Measurements from ENCODE around the gene SRRM1. TPM values are rescaled to one million over a fixed set of nuclear protein-coding genes. Genes with fewer than 3 reads are reported as not detected.

SRRM1 gene, protein sequence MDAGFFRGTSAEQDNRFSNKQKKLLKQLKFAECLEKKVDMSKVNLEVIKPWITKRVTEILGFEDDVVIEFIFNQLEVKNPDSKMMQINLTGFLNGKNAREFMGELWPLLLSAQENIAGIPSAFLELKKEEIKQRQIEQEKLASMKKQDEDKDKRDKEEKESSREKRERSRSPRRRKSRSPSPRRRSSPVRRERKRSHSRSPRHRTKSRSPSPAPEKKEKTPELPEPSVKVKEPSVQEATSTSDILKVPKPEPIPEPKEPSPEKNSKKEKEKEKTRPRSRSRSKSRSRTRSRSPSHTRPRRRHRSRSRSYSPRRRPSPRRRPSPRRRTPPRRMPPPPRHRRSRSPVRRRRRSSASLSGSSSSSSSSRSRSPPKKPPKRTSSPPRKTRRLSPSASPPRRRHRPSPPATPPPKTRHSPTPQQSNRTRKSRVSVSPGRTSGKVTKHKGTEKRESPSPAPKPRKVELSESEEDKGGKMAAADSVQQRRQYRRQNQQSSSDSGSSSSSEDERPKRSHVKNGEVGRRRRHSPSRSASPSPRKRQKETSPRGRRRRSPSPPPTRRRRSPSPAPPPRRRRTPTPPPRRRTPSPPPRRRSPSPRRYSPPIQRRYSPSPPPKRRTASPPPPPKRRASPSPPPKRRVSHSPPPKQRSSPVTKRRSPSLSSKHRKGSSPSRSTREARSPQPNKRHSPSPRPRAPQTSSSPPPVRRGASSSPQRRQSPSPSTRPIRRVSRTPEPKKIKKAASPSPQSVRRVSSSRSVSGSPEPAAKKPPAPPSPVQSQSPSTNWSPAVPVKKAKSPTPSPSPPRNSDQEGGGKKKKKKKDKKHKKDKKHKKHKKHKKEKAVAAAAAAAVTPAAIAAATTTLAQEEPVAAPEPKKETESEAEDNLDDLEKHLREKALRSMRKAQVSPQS
- total RNA-seq = 100 to 1,000 TPM; 233 to 234 TPM

DNA sequence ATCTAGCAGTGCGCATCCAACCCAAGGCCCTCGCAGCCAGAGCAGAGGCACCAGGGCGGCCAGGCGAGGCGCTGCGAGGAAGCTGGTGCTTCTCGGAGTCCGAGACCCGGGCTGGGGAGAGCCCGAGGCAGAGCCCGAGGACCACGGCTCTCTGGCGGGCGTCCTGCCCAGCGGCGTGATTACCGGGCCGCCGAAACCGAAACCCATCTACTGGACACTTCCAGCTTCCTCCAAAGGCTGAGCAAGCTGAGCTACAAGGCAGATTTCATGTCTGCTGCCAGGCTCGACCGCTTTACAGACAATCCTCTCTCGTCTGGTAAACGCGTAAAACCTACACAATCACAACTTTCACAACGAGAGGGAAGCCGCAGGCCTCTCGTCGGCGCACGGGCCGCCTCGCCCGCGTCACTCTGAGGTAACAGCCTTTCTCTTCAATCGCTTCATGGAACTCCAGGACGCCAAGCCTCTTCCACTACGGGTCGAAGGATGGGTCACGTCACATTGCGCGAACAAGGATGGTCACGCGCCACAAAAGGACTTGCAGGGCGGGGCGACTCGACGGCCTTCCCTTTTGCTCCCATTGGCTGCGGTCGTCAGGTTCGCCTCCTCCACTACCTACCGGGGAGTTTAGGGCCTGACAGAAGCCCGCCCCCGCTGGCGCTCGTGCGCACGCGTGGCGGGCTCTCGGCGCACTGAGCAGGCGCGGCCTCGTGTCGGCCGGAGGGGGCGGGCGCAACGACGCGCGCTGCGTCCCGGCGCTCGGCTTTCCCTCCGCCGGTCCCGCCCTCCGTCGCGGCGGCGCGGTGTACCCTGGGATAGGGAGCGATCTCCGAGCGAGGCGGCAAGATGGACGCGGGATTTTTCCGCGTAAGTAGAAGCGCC is at the start of gene SRRM1:
TSS of gene SRRM1 (plus strand) at position 822 of the 882 bp plus-strand sequence. CDS start at position 847, 25 bp downstream.
- ChIA-PET CTCF (interaction anchor here (0.8 kb wide), 1 partner anchor 226 kb away, joined by 3 read pairs; no protein-coding TSS in a partner anchor), POLR2A (interaction anchor here (0.5 to 1.7 kb wide), 8 partner anchors 10 to 930 kb away, joined by 3 to 9 read pairs (median 4); partner anchors contain the start of genes NIPAL3, RCAN3, RSRP1 and SYF2)

DNA sequence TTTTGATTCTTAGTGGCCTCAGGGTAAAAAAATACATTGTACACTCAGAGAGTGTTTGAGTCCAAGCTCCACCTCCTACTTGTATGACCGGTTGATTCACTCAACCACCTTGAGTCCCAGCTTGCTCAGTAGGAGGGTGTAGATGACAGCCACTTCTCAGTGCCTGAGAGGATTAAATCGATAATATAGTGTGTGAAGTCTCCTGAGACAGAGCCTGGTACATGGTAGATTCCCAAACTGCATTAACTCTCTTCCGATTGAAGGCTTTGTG is 48.8 kb upstream of the SRRM1 start:
- POLR2A ChIA-PET = no interaction called here
- CTCF ChIA-PET = no interaction called here

DNA sequence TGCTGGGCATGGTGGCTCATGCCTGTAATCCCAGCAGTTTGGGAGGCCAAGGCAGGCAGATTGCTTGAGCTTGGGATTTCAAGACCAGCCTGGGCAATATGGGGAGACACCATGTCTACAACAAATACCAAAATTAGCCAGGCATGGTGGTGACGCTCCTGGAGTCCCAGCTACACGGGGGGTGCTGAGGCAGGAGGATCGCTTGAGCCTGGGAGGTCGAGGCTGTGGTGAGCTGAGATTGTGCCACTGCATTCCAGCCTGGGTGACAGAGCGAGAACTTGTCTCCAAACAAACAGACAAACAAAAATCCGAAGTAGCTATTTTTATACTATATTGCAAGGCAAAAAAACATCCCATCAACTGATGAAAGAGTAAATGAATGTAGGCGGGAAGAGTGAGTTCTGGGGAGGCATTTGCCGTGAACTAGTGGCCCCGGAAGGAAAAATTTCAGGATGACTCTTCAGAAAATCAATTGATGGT is 46.7 kb upstream of the SRRM1 start:
- ChIA-PET CTCF (interaction anchor here (0.7 to 1.5 kb wide), 2 partner anchors 9 to 183 kb away, joined by 3 to 7 read pairs; no protein-coding TSS in a partner anchor), POLR2A (no interaction called here)

DNA sequence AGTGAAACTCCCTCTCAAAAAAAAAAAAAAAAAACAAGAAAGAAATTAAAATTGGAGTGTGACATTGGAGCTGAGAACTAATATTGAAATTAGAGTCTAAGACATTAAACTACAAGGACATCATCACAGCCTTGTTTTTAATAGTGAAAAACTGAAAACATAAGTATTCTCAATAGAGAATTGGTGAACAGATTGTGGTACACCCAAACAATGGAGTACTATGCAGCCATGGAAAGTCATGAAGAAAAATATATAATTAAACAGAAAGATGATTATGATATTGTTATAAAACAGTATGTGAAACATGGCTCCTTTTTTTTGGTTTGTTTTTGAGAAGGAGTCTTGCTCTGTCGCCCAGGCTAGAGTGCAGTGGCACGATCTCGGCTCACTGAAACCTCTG is 43.8 kb upstream of the SRRM1 start:
- CTCF ChIA-PET = no interaction called here
- POLR2A ChIA-PET = no interaction called here

DNA sequence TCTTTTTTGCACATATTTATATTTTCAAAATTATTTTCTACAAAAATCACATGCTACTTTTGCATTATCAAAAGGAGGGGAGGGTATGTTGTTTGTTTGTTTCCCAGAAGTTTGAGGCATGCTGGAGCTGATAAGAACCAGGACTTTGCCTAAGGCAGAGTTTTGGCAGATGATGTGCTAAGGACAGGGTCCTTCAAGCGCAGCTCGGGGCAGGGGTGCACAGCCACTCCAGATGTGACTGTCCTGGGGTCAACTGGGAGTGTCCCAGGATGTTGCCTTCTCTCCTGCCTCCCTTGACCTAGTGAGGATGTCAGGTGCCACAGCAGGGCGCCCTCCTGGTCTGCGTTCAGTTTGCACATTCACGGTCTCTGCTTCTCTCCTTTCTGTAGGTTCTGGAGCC is 42.6 kb upstream of the SRRM1 start:
- CTCF ChIA-PET = no interaction called here
- POLR2A ChIA-PET = no interaction called here

DNA sequence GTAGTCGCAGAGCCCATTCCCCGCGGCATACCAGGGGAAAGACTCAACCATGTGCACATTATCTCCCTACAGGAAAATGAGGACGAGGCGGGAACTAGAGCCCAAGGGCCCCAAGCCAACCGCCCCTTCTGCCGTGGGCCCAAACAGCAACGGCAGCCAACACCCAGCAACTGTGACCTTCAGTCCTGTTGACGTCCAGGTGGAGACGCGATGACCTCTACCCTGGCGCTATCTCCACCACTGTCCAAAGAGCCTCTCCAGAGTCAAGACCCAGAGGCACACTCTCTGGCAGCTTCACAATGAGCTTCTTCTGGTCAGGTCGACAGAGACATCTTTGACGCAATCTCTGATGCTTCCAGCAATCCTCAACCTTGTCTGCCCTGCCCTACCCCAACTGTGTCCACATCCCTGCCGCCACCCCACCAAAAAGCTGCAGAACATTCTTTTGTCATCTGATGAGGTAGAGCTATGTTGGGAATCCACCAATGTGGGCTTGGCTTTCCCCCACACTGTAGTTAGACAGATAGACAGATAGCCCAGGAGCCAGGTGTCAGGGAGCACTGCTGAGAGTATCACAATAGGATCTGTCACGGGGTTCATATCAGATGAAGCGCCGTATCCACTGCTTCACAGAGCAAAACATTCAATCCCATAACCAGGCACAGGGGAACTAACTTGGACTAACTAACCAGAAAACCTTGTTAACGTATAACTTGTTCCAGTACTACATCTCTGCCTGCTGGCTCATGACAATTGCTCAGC is 37.4 kb upstream of the SRRM1 start:
- CTCF ChIA-PET = interaction anchor here (1.6 kb wide), 1 partner anchor 19 kb away, joined by 8 read pairs; no protein-coding TSS in a partner anchor
- POLR2A ChIA-PET = no interaction called here

DNA sequence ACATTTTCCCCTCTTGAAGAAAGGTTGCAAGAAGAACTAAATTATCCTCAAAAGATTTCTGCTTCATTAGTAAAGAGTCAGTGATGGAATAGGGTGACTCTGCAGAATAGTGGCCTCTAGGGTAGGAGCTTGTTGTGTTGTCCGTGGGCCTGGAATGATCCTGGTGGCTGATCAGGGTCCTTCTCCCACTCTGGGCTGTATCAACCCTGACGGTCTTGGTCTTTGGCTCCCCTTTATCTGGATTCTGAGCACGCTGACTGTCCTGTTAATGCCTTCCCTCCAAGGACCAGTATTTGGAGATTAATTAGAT is 36.9 kb upstream of the SRRM1 start:
- CTCF ChIA-PET = interaction anchor here (0.5 to 1.6 kb wide), 3 partner anchors 19 to 28 kb away, joined by 3 to 8 read pairs (median 6); no protein-coding TSS in a partner anchor

DNA sequence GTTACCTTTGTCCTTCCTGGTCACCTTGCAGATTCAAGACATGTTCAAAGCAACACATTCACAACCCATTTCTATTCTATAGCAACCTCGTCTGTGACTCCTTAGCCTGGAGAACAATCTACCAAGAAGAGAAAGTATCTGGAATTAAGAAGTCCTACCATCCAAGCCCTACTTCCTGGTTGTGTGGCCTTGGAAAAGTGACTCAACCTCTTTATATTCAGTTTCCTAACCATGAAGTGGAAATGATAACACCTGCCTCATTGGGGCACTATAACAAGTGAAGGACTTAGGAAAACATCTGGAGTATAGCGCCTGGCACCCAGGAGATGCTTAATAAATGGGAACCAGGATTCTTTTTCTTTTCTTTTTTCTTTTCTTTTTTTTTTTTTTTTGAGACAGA is 36.5 kb upstream of the SRRM1 start:
- POLR2A ChIA-PET = no interaction called here

More for the DNA sequence above, 36.9 kb upstream of the SRRM1 start:
- POLR2A ChIA-PET = no interaction called here

DNA sequence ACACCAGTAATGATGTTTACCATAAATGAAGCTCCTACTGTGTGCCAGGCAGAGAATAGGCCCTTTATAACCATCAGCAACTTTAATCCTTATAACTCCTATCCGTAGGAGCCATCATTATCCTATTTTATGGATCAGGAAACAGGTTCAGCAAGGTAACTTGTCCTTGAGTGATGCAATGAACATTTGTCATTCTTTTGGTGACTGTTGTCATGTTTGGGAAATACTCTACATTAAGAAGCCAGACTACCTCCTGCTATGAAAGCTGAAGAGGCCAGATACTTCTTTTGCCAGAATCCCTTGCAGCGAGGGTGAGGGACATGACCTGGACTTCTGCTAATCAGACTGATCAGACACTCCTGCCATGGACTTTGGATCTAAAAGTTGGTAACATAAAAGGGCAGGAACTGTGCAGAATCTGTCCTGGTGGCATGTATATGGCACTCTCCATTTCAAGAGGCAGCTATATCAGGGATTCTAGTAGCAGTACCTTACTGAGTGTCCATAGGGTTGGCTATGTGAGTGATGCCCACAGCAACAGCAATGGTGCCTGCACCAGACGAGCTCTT is 33.1 kb upstream of the SRRM1 start:
- ChIA-PET POLR2A (no interaction called here), CTCF (no interaction called here)

More for the DNA sequence above, 36.5 kb upstream of the SRRM1 start:
- CTCF ChIA-PET = interaction anchor here (0.5 to 1.6 kb wide), 3 partner anchors 19 to 28 kb away, joined by 3 to 8 read pairs (median 6); no protein-coding TSS in a partner anchor

DNA sequence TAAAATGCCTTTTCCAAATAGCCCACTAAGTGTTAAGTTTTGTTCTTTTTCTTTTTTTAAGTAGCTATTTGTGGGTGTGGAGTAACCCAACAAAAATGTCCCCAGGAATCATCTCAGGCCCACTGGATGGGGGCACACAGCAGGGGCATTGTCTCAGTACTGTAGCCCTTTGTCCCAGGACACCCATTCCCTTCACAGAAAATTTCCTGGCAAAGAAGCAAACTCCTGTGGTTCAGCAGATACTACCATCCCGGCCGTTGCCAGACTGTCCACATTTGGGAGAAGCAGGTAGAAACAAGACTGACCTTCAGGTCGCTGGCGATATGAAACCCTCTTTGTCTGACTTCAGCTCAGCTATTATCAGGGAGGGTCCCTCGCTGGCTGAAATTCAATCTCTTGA is 23.7 kb upstream of the SRRM1 start:
- POLR2A ChIA-PET = no interaction called here
- CTCF ChIA-PET = no interaction called here

DNA sequence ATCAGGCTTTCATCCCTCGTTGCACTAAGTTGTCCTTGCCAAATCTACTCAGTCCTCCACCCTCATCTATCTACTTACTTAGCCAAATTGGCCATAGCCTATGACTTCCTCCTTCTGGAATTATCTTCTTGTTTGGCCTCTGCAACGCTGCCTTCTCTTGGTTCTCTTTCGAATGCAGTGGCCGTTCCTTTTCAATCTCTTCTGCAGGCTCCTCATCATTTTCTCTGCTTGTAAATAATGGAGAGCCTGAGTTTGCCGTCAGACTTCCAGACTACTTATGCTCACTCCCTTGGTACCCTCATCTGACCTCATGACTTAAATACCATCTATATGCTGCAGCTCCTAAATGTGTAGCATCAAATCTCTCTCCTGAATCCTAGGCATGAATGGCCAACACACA is 22.4 kb upstream of the SRRM1 start:
- ChIA-PET CTCF (no interaction called here), POLR2A (no interaction called here)

DNA sequence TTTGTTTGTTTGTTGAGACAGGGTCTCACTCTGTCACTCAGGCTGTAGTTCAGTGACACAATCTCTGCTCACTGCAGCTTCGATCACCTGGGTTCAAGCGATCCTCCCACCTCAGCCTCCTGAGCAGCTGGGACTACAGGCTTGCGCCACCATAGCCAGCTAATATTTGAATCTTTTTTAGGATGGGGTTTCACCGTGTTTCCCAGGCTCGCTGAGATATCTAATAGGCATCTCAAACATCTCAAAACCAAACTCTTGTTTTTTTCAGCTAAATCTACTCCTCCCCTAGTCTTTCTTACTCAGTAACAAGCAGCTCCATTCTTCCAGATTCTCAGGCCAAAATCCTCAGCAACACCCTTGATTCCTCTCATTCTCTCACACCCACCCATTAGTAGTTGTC is 22.0 kb upstream of the SRRM1 start:
- CTCF ChIA-PET = no interaction called here
- POLR2A ChIA-PET = no interaction called here

DNA sequence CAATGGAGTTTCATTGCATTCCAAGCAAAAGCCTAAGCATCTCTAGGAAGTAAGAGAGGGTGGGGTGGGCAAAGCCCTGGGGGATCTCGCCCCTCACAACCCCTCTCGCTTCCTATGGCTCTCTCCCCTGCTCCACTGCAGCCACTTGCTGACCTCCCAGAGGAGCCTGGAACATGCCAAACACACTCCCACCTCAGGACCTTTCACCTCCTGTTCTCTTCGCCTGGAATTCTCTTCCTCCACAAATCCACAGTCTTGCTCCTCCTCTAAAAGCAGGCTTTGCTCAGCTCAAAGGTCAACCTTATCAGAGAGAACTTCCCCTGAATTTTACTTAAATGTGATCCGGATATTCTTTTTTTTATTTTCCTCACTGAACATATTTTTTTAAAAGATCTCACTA is 20.9 kb upstream of the SRRM1 start:
- ChIA-PET POLR2A (no interaction called here), CTCF (no interaction called here)

DNA sequence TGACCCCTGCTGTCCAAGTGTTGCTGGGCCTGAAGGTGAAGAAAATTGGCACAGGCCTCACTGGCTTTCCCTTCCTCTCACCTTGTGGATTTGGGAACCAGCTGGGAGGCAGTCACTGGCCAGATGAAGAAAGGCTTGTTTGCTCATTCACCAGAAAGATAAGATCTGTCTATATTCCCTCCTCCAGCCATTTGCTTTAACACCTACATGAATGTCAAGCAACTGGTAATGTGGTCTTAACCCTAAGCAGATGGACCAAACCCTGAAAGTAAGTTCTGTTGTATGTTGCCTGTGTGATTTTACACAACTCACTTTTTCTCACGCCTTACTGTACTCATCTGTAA is 10.3 kb upstream of the SRRM1 start:
- ChIA-PET POLR2A (no interaction called here), CTCF (interaction anchor here (0.6 kb wide), 1 partner anchor 15 kb away, joined by 3 read pairs; no protein-coding TSS in a partner anchor)

DNA sequence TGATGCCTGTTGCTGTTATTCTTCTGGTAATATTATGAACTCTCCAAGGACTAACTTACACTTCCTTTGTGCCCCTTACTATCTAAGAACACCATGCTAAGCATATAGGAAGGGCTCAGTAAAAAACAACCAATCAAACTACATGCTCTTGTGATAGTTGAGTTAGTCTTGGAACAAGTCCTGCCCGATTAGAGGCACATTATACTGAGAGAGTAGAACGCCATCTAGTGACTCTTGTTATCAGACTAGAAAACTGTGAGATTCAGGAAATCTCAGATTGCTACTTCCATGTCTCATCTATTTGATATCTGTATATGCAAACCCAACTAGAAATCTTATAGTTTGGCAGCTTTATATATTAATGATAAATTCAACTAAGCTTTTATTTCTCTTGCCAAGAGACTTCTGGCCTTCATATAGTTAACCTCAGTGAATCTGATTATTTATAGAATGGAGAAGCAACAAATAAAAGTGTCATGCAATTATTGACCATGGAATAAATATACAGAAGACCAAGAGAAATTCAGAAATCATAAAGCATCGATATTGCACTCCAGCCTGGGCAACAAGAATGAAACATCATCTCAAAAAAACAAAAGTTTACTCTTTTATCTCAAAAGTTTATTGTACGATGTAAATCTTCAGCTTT is 7.8 kb upstream of the SRRM1 start:
- ChIA-PET POLR2A (interaction anchor here (0.7 kb wide), 1 partner anchor 154 kb away, joined by 5 read pairs; no protein-coding TSS in a partner anchor), CTCF (interaction anchor here (0.7 kb wide), 2 partner anchors 29 to 197 kb away, joined by 3 to 6 read pairs; no protein-coding TSS in a partner anchor)

DNA sequence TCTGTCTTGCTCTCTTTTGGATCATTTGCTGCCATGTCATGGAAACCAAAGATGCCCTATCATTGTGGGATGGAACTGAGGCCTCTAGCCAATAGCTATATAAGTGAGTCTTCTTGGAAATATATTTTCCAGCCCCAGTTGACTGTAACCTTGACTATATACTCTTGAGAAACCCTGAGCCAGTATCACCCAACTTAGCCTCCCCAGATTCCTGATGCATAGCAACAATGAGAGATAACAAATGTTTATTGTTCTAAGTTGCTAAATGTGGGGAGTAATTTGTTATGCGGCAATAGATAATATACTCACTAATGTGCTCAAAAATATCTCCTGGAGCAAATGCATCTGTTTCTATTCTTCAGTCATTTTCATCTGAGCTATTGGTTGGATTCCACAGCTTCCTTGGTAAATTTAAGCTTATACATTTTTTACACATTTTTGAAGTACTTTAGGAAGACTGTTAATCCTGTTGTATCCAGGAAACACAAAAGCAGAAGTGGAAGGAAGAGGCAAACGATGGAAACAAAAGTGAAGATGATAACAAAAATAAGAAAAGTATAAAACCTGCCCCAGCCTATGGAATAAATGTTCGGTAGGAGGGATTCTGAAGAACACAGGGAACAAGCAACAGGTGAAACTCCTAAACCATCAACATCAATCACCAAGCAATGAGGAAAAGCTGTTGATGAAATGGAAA is 6.3 kb upstream of the SRRM1 start:
- ChIA-PET CTCF (interaction anchor here (0.9 to 2.3 kb wide), 4 partner anchors 14 to 245 kb away, joined by 3 to 6 read pairs (median 3); partner anchors contain the start of gene NIPAL3), POLR2A (no interaction called here)

DNA sequence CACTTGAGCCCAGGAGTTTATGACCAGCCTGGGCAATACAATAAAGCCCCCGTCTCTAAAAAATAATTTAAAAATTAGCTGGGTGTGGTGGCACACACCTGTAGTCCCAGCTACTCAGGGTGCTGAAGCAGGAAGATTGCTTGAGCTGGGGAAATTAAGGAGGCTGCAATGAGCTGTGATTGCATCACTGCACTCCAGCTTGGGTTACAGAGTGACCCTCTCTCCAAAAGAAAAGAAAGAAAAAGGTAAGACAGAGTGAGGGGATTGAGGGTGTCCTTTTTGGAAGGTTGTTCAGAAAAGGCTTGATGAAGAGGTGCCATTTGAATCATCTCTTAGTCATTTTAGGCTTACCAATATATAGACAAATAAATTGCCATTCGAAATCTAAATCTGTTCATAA is 4.0 kb upstream of the SRRM1 start:
- CTCF ChIA-PET = interaction anchor here (0.7 kb wide), 1 partner anchor 8 kb away, joined by 3 read pairs; no protein-coding TSS in a partner anchor
- POLR2A ChIA-PET = interaction anchor here (0.7 kb wide), 1 partner anchor 460 kb away, joined by 6 read pairs; no protein-coding TSS in a partner anchor
